EH (cell line): ENCODE results near the gene KCNG2.

Experiments
- DNase-seq: peaks from one replicate; pipeline ENCODE4 v3.0.0-alpha.2; 2015; ENCODE audit warnings: low read depth

KCNG2 gene

DNA sequence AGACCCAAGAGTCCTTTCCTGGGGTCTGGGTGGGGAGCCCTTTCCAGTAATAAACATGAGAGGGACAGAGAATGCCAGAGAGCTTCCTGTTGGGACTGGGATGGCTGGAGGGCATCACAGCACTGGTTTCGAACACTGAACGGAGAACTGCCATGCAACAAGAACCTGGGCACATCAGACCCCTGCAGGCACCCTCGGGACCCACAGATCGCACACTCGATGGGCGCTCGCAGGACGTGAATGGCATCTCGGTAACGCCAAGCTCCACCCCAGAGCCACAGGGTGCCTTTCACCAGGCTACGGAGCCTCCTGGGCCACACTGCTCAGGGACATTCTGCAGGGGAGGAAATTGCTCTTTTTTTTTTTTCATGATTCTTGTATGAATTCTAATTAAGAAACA, 128.6 kb downstream of the KCNG2 start:
- DNase-seq = no peak

DNA sequence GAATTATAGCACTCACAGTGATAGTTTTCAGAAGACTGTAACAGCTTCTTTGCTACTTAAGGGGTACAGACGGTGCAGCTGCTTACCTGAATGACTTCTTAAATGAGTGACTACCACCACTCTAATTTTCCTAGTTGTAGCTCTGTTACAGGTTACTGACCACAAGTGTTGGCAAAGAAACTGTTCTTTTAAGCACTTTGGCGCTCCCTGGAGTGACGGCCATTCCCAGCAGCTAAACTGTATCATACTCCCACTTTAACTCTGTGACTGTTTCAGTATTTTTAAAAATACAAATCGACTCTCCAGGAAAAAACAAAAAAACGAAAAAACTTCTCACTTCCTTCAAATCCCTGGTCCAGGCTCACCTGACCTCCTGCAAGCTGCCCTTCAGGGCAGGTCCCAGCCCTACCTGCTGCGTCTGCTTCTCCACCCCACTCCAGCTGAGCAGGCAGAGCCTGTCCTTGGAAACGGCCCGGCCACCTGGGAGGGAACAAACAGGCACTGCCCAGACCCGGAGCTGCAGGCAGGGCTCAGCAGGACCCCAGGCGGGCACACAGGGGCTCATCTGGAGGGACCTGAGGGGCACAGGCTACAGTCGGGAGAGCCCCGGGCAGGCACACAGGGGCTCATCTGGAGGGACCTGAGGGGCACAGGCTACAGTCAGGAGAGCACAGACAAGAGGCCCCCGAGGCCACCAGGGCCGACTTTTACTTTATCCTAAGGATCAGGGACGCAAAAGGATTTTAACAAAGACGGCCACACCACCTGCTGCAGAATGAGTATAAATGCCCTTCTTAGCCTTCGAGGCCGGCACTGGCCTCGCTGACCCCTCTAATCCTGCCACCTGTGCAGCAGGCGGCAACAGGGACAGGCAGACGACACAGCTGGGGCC, 129.2 kb downstream of the KCNG2 start:
- DNase-seq = no peak

DNA sequence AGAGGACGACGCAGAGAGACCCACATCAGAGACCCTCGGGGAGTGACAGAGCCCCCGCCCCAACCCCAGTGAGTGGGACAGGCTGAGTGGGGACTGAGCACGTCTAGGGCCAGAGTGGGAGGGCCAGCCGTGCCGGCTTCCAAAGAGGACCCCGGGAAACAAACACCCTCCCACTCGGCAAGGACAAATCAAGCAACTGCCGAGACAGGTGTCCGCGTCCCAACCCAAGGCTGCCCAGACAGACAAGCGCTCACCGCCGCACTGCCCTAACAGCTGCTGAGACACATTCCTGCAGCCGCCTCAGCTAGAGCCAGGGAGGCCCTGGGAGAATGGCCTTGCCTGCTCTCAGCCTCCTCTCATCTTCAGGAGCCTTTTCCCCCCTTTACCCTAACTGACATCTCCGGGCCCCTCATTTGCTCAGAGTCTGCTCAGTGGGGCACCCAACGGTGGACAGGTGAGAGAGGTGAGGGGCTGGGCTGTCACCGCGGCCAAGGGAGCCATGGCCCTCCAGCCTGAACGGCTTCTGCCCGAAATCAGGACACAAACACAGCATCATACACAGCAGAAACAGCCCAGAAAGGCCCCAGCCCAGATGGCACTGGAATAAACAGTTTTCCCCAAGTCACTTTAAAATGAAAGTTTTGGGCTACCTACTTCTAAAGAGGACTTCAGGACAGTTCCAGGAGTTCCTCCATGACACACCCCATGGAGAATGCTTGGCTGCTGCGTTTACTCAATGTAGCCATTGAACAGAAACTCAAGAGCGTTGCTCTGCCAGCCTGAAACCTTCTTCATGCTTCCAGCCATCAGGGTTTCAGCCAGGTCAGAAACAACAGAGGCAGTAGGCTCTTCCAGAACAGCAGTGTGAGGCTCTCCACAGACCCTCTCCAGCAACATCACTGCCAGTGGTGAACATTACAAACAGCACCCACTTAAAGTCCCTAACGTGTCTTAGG, 130.1 kb downstream of the KCNG2 start:
- no peak for DNase-seq

DNA sequence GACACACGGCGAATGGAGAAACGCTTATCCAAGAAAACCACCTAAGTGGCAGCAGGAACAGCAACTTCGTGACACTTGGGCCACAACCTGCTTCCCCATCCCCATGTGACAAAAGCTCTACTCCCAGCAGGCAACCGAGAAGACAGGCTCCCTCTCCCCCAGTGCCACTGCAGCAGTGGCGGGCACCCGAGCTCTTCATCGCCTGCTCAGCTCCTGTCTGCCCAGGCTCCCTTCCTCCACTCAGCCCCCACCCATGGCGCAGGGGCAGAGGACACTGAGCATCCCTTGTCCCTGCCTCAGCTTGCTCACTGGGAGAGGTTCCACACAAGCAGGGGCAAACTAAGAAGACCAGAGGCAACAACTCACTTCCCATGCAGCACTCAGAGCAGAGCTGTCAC, 130.8 kb downstream of the KCNG2 start:
- no peak for DNase-seq

DNA sequence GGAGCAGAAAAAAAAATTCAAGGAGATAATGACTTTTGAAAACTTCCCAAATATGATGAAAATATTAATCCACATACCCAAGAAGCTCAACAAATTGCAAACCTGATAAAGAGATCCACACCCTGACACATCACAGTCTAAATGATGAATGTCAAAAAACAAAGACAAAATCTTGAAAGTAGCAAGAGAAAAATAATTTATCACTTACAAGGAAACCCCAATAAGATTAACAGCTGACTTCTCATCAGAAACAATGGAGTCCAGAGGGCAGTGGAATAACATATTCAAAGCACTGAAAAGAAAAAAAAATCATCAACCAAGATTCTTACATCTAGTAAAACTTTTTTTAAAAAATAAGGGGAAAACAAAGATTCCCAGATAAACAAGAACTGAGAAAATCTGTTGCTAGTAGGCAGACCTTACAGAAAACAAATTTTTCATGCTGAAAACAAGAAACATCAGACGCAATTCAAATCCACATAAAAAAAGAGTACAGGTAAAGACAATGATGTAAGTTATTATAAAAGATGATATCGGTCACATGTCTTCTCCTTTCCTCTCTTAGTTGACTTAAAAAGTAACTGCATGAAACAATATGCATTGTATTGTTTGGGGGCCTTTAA, 132.4 kb downstream of the KCNG2 start:
- no peak for DNase-seq

DNA sequence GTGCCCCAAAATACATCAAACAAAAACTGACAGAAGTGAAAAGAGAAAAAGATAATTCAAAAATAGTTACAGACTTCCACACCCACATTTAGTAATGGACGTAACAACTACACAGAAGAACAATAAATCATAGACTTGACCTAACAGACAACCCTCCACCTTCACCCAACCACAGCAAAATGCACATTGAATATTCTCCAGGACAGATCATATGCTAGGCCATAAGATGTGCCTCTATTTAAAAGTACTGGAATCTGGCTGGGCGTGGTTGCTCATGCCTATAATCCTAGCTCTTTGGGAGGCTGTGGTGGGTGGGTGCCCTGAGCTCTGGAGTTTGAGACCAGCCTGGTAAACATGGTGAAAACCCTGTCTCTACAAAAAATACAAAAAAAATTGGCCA, 133.7 kb downstream of the KCNG2 start:
- DNase-seq = no peak

DNA sequence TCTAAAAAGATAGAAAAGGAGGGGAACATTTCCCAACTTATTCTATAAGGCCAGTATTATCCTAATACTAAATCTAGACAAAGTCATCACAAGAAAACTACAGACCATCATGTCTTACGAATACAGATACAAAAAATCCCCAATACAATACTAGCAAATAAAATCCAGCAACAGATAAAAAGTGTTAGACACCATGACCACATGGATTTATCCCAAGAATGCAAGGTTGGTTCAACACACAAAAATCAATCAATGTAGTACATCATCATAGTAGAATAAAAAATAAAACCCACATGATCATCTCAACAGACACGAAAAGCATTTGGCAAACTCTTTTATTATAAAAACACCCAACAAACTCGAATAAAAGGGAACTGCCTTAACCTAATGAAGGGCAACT, 135.2 kb downstream of the KCNG2 start:
- DNase-seq = no peak

DNA sequence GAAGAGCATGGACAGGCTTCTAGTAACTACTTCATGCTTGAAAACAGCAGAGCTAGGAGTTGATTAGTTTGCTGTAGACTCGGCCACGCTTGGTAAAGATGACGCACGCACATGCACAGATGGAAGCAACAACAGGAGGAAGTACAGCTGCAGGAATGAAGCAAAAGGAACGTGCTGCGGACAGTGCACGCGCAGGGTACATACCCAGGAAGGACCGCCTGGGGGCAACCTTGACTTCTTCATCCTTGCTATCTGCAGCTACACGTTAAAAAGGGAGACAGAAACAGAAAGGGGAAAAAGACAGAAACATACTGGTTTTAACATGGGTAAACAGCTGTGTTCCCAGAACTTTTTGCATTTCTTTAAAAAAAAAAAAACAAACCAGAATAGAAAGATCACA, 136.0 kb downstream of the KCNG2 start:
- DNase-seq = peak; percentile 79

DNA sequence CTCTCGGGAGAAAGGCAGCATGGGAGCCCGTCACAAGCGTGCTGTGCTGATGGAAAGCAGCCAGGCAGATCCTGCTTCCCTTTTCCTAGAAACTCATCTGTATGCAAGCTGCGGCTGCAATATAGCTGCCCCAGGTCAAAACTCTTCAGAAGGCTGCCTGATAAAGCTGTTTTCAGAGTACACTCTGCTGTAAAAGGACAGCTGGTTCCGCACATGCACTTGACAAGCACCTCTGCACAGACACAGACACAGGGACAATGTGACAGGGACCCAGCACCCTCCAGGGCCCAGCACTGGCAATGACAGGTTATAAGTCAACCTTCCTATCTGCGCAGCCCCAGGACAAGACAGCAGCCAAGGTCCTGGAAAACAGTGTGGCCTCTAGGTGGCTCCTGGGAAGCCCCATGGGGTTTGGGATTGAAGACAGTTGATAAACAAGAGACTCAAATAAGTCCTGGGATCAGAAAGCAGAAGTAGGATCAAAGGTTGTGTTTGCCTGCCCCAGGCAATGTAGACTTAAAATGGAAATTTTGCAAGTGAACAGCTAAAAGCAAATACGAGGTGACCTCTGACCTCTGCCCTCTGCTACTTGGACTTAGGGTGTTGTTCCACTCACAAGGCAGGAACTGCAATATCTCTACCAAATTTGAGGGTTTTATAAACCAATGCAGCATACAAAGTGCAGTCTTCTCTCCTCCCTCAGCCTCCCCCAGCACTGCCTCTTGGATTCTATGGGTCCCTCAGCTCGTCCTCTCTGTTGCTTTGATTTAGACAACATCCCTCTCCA, 136.8 kb downstream of the KCNG2 start:
- DNase-seq = no peak

DNA sequence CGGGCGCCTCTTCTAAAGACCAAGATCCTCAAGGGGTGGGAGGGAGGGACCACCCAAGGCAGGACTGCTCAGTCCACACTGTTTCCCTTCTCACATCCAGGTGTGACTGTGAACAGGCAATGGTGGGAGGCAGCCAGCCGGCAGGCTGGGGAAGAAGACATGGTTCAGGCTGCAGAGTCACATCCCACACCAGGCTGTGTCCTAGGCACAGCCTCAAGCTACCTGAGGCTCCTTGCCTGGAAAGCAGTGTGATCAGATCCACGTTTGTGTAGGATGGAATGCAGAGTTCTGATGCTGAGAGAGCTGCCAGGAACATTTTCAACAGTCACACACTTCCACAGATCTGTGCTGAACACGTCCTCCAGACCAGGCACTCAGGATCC, 137.4 kb downstream of the KCNG2 start:
- DNase-seq = no peak

DNA sequence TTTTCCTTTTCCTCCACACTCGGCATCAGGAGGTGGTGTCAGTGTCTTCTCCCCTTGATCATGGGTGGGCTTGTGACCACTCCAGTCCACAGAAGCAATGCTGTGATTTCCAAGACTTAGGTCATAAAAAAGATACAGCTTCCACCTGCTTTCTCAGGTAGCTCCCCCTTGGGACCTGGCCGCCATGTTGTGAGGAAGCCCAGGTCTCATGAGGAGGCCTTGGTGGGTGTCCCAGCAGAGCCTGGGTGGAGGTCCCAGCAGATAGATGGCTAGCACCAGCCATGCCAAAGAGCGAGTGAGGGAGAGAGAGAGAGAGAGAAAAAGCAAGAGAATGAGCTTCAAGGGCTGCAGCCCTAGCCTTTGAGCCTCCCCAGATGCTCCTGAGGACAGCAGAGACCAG, 137.8 kb downstream of the KCNG2 start:
- DNase-seq = no peak

DNA sequence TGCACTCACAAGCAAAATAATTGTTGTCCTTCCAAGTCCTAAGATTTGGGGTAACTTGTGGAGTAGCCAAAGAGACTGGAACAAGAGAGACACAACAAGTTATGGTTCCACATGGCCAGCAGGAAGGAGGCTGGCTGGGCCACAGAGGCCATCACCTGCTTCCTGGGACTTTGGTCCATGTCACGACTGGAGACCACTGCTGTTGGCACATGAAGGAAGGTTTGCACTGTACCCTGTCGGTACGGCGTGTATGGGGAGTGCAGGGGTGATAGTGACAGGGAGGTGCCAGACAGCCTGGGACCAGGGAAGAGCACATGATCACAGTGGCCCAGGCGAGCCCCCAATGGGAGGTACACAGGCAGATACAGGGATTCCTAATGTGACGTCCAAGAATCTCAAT, 138.2 kb downstream of the KCNG2 start:
- DNase-seq = no peak

DNA sequence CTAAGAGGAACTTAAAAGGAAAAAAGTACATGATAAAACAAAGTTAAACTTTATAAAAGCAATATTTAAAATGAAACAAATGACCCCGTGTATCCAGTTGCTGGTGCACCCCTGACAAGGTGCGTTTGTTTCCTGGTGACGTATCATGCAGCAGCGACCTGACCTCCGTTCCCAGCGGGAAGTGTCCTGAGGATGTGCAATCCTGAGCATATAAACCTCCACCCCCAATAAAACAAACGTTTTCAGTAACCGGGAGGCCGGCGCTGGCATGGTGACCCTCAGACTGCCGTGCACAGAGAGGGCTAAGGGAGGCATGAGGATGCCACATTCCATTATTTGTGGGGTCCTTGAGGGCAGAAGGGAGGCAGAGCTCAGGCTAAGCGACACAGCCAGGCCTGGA, 138.9 kb downstream of the KCNG2 start:
- DNase-seq = no peak

DNA sequence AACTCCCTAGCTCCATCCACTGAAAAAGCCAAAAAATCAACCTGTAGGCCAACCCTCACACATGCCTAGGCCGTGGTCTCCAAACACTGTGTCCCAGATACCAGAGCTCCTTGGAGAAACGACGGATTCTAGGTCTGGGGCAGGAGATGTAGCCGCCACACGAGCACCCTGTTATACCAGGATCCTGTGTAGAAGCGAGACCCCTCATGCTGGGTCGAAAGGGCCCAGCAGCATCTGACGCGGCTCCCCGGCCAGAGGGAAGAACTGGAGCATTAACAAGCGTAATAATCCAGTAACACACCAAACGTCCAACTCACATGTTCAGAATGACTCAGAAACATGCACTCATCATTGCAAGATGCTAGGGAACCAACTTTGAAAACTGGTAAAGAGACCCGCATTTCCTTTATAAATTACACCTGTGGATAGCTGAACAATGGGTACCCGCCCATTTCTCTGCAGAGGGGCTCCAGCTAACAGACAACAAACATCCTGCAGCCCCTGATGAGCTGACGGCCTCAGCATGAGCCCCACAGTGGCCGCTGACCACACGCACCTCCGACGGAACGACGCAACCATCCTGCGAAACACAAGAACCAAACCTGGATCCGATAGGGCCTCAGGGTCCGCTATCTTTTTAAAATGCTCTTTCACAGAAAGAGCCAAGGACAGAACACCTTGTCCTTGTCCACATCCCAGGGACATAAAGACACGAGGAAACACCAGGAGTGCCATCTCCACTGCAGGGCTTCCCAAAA, 139.5 kb downstream of the KCNG2 start:
- DNase-seq = no peak

DNA sequence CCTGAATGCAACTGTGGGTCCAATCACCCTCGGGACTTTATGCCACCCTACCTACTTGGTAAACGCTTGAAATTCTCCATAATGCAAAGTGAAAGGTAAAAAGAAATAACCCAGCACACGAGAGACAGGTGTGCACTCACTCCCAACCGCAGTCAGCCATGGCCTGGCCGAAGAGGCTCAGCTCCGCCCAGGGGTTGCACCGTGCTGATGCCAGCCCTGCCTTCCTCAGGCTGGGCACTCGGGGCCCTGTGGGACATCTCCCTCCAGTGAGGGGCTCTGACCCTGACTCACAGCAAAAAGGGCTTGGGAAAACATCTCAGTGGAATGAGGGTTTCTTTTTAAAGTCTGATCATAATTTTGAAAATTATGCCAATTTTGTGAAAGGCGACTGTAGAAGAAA, 140.5 kb downstream of the KCNG2 start:
- DNase-seq = no peak

DNA sequence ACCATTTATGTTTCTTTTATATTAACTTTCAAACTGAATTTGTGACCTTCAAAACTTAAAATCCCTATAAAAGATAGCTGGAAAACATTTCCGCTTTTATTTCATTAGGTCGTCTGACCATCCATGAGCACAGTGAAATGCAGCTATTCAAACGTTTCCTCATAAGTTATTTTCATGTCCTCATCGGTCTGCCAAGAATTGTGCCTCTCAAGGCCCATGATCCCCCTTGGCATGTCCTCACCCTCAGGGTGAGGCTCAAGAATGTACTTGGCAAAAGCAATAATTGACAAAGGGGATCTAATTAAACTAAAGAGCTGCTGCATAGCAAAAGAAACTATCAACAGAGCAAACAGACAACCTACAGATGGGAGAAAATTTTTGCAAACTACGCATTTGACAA, 141.4 kb downstream of the KCNG2 start:
- DNase-seq = no peak

DNA sequence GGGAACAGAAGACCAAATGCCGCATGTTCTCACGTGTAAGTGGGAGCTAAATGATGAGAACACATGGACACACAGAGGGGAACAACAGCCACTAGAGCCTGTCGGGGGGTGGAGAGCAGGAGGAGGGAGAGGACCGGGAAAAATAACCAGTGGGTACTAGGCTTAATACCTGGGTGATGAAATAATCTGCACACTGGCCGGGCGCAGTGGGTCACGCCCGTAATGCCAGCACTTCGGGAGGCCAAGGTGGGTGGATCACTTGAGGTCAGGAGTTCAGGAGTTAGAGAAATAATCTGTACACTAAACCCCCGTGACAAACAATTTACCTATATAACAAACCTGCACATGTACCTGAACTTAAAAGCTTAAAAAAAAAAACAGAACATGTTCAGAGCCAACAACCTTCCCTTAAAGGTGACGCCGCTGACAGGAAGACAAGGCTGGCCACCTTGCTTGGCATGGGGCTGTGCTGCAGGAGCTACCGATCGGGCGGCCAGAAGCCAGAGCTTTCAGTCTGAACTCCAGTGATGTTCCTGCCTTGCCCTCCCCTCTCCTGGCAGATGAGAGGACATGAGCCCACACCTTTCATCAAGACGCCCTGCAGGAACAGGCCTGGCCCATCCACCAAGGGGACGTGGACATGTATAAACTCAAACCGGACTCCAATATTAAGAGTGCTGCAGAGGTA, 142.5 kb downstream of the KCNG2 start:
- no peak for DNase-seq

DNA sequence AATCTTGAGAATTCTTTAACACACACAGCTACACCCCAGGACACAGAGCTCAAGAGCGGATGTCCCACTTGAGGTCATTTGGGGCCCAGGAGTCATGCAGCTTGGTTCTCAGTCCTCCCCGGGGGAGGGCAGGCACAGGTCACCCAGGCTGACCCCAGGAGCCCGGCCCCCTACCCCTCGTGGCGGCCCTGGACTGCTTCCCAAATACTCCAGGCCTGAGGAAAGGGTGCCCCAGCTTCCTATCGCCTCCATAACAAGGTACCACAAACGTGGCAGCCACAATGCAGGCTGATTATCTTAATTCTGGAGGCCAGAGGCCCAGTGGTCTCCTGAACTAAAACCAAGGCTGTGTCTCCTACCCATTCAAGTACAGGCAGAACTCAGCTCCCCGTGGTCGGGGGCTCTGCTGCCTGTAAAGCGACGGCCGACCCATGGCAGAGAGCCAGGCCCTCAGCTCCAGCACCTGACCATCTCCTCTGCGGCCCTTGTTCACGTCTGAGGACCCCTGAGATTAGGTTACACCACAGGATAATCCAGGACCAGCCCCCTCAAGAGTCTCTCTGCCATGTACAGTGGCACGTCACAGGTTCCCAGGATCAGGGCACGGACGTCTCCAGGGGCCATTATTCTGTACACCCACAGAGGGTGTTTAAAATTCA, 143.2 kb downstream of the KCNG2 start:
- no peak for DNase-seq

DNA sequence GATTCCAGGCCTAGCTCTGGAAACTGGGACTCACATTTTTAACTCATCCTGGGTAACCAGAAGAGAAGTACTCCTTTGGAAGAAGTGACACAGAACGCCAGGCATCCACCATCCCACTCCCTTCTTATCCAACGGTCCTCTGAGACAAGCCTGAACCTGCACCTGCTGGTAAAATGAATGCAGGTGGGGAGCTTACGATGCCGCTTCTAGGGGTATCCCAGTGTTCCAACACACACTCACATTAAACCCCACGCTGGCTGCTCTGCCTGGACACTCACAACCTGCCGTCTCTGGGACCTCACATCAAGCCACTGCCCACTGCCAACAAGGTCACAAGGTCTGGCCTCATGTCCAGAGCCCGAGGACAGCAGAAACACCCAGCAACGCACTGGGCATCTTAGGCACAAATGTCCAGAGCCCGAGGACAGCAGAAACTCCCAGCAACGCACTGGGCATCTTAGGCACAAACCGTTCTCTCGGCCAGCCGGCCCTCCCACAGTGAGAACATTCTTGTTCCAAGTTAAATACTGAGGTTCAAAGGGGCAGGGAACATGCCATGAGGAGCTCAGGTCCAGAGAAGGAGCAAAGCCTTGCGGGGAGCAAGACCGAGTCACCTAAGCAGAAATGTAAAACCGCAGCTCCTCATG, 143.9 kb downstream of the KCNG2 start:
- no peak for DNase-seq
